Measurements from ENCODE around the gene C3orf20. TPM values are rescaled to one million over a fixed set of nuclear protein-coding genes. Genes with fewer than 3 reads are reported as not detected.

C3orf20 gene
- total and polyA plus RNA-seq, 2 donors (not counting 1 experiment from before 2014, with no cell fraction given): 0.12 to 0.34 TPM

- no peaks in the 10 kb centered on the region for H3K36me3 ChIP-seq (replicated peaks in 1 of 2; ENCODE audit: control extremely low read depth in 1 of 2, control insufficient read depth in 1 of 2, extremely low read depth in 1 of 2, insufficient read depth in 2 of 2, low read length in 1 of 2)
- ChIA-PET POLR2A (no interaction called here), CTCF (no interaction called here)
- H3K9ac ChIP-seq (ENCODE audit: low read length): no peak overlapping the region
- intact Hi-C loops (cut with micrococcal nuclease): no loop called here
- no peak overlapping the region for H2AFZ ChIP-seq (ENCODE audit: insufficient read depth, low read depth, low read length, poor library complexity, severe bottlenecking)
- no peak overlapping the region for H3K27ac ChIP-seq (ENCODE audit: low read length in 2 of 2)
- H3K79me2 ChIP-seq (ENCODE audit: control insufficient read depth, insufficient read depth, low read length): no peaks in the 10 kb centered on the region
- Mint-ChIP-seq H3K4me3 (no peak overlapping the region), H3K27ac (no peak overlapping the region), H3K9me3 (ENCODE audit: insufficient read depth) (no peaks in the 10 kb centered on the region), H3K4me1 (no peaks in the 10 kb centered on the region), H3K27me3 (peaks cover 20% of the 10 kb centered on the region)
- peaks cover 0 to 6% (median 0%) of the 10 kb centered on the region in 4 experiments for H3K27me3 ChIP-seq (replicated peaks in 1 of 4; ENCODE audit: control extremely low read depth in 1 of 4, control insufficient read depth in 3 of 4, insufficient read depth in 4 of 4, low read length in 3 of 4)
- TF ChIP-seq EZH2 (IDR thresholded peaks at IDR 0.05; ENCODE audit: borderline replicate concordance, insufficient read depth, low read depth, low read length, poor library complexity, severe bottlenecking): no peak
- TF ChIP-seq, protein P1, sequence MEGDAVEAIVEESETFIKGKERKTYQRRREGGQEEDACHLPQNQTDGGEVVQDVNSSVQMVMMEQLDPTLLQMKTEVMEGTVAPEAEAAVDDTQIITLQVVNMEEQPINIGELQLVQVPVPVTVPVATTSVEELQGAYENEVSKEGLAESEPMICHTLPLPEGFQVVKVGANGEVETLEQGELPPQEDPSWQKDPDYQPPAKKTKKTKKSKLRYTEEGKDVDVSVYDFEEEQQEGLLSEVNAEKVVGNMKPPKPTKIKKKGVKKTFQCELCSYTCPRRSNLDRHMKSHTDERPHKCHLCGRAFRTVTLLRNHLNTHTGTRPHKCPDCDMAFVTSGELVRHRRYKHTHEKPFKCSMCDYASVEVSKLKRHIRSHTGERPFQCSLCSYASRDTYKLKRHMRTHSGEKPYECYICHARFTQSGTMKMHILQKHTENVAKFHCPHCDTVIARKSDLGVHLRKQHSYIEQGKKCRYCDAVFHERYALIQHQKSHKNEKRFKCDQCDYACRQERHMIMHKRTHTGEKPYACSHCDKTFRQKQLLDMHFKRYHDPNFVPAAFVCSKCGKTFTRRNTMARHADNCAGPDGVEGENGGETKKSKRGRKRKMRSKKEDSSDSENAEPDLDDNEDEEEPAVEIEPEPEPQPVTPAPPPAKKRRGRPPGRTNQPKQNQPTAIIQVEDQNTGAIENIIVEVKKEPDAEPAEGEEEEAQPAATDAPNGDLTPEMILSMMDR (IDR thresholded peaks at IDR 0.05): no peak
- no peak overlapping the region for H3K4me3 ChIP-seq (ENCODE audit: control extremely low read depth in 1 of 5, extremely low read depth in 1 of 5, insufficient read depth in 1 of 5, low read depth in 2 of 5, low read length in 4 of 5)
- ATAC-seq (ENCODE audit: low read depth): no peak
- no peaks in the 10 kb centered on the region for H3K4me1 ChIP-seq (ENCODE audit: control insufficient read depth in 2 of 2, insufficient read depth in 2 of 2, low read length in 2 of 2)
- no peak for DNase-seq
- 82% methylated on average over 6 of the region's 6 CpGs for WGBS (ENCODE audit: insufficient coverage)
- H3K9me3 ChIP-seq (ENCODE audit: control extremely low read depth in 1 of 3, control insufficient read depth in 2 of 3, insufficient read depth in 1 of 3, low read length in 2 of 3): no peaks in the 10 kb centered on the region
- H4K20me1 ChIP-seq (ENCODE audit: control insufficient read depth, insufficient read depth, low read length, poor library complexity, severe bottlenecking): no peaks in the 10 kb centered on the region
- no peak overlapping the region for H3K4me2 ChIP-seq (replicated peaks; ENCODE audit: low read depth, low read length, poor library complexity, severe bottlenecking)
These were observed 123.3 kb downstream of the C3orf20 start for GRCh38 chr3:14798231-14798630.

DNA sequence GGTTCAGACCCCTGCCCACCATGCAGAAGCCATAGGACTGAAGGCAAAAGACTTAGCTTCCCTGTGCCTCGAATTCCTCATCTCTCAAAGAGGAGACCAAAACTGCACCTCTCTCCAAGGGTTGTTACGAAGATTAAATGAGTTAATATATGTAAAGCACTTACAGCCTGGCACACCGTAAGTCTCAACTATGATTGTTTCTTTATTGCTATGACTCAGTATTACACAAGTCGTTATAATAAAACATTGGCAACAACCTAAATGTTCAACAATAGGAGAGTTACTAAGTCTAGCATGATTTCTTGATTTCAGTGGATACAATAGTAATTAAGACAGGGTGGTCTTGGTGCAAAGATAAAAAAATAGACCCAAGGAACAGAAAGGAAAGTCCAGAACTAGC, 124.2 kb downstream of the C3orf20 start:
- ATAC-seq (ENCODE audit: low read depth): no peak
- Histone ChIP-seq H3K27me3 (replicated peaks in 1 of 4; ENCODE audit: control extremely low read depth in 1 of 4, control insufficient read depth in 3 of 4, insufficient read depth in 4 of 4, low read length in 3 of 4) (peaks cover 0 to 6% (median 0%) of the 10 kb centered on the region in 4 experiments), H4K20me1 (ENCODE audit: control insufficient read depth, insufficient read depth, low read length, poor library complexity, severe bottlenecking) (no peaks in the 10 kb centered on the region), H3K4me3 (ENCODE audit: control extremely low read depth in 1 of 5, extremely low read depth in 1 of 5, insufficient read depth in 1 of 5, low read depth in 2 of 5, low read length in 4 of 5) (no peak overlapping the region), H3K36me3 (replicated peaks in 1 of 2; ENCODE audit: control extremely low read depth in 1 of 2, control insufficient read depth in 1 of 2, extremely low read depth in 1 of 2, insufficient read depth in 2 of 2, low read length in 1 of 2) (no peaks in the 10 kb centered on the region), H3K27ac (ENCODE audit: low read length in 2 of 2) (no peak overlapping the region), H3K4me2 (replicated peaks; ENCODE audit: low read depth, low read length, poor library complexity, severe bottlenecking) (no peak overlapping the region), H3K9ac (ENCODE audit: low read length) (no peak overlapping the region), H3K4me1 (ENCODE audit: control insufficient read depth in 2 of 2, insufficient read depth in 2 of 2, low read length in 2 of 2) (no peaks in the 10 kb centered on the region), H3K9me3 (ENCODE audit: control extremely low read depth in 1 of 3, control insufficient read depth in 2 of 3, insufficient read depth in 1 of 3, low read length in 2 of 3) (no peaks in the 10 kb centered on the region), H3K79me2 (ENCODE audit: control insufficient read depth, insufficient read depth, low read length) (no peaks in the 10 kb centered on the region), H2AFZ (ENCODE audit: insufficient read depth, low read depth, low read length, poor library complexity, severe bottlenecking) (no peak overlapping the region)
- no CpG with 5 or more reads among the region's 4 CpGs for WGBS (ENCODE audit: insufficient coverage)
- no peaks in the 10 kb centered on the region for H3K4me1 Mint-ChIP-seq
- no peak for DNase-seq
- peaks cover 27% of the 10 kb centered on the region for H3K27me3 Mint-ChIP-seq
- ChIA-PET CTCF (no interaction called here), POLR2A (no interaction called here)
- TF ChIP-seq EZH2 (IDR thresholded peaks at IDR 0.05; ENCODE audit: borderline replicate concordance, insufficient read depth, low read depth, low read length, poor library complexity, severe bottlenecking): no peak
- TF ChIP-seq, protein P1 (IDR thresholded peaks at IDR 0.05): no peak
- no peak overlapping the region for H3K4me3 Mint-ChIP-seq
- H3K9me3 Mint-ChIP-seq (ENCODE audit: insufficient read depth): no peaks in the 10 kb centered on the region
- H3K27ac Mint-ChIP-seq: no peak overlapping the region
- intact Hi-C loops (cut with micrococcal nuclease): no loop called here
